ENCODE data around the gene NNAT. TPM values are rescaled to one million over a fixed set of nuclear protein-coding genes. Genes with fewer than 3 reads are reported as not detected.

Gene NNAT
- total RNA-seq, 1 donor from 2014 or later = 0.83 TPM

GRCh38 chr20:37526839-37527637 lies 6.0 kb downstream of the NNAT start:
- peaks cover 3% of the 10 kb centered on the region for H3K27me3 ChIP-seq (ENCODE audit: low read depth)
- intact Hi-C loops (cut with DNase I) = no loop called here
- ATAC-seq (peak; percentile 47 to 65), DNase-seq (no peak)
- peak overlapping the region; percentile 97 for H3K27ac ChIP-seq
- no peaks in the 10 kb centered on the region for H3K9me3 ChIP-seq
- no peaks in the 10 kb centered on the region for H3K36me3 ChIP-seq
- H3K4me3 ChIP-seq = peak overlapping the region; percentile 74
- TF ChIP-seq CTCF (IDR thresholded peaks at IDR 0.05) = no peak
- peaks cover 50% of the 10 kb centered on the region for H3K4me1 ChIP-seq

GRCh38 chr20:37527638-37528445 lies 6.8 kb downstream of the NNAT start, which contains the start of gene BLCAP:
Gene BLCAP (minus strand): TSS chr20:37527876. CDS start chr20:37519174, 8,702 bp downstream.
- Histone ChIP-seq H3K27me3 (ENCODE audit: low read depth) (peaks cover 3% of the 10 kb centered on the region), H3K4me1 (peaks cover 42% of the 10 kb centered on the region), H3K36me3 (no peaks in the 10 kb centered on the region), H3K27ac (peak within 1 kb of the TSS; percentile 97), H3K4me3 (peak within 1 kb of the TSS; percentile 74), H3K9me3 (no peaks in the 10 kb centered on the region)
- ATAC-seq (peak; percentile 94 to 96), DNase-seq (peak; percentile 95)
- intact Hi-C loops (cut with DNase I) = no loop called here
- TF ChIP-seq CTCF (IDR thresholded peaks at IDR 0.05) = no peak

GRCh38 chr20:37528446-37529213 lies 7.6 kb downstream of the NNAT start:
- intact Hi-C loops (cut with DNase I) = no loop called here
- Histone ChIP-seq H3K4me3 (peak overlapping the region; percentile 74), H3K4me1 (peaks cover 40% of the 10 kb centered on the region), H3K27ac (peak overlapping the region; percentile 97), H3K36me3 (no peaks in the 10 kb centered on the region), H3K9me3 (no peaks in the 10 kb centered on the region), H3K27me3 (ENCODE audit: low read depth) (peaks cover 3% of the 10 kb centered on the region)
- TF ChIP-seq CTCF (IDR thresholded peaks at IDR 0.05) = no peak
- DNase-seq (no peak), ATAC-seq (peak in 1 of 2 donors; percentile 0)

- no peak for TF ChIP-seq CTCF (IDR thresholded peaks at IDR 0.05)
- Histone ChIP-seq H3K4me1 (peaks cover 36% of the 10 kb centered on the region), H3K27me3 (ENCODE audit: low read depth) (peaks cover 3% of the 10 kb centered on the region), H3K36me3 (no peaks in the 10 kb centered on the region), H3K4me3 (no peak overlapping the region), H3K27ac (no peak overlapping the region), H3K9me3 (no peaks in the 10 kb centered on the region)
- intact Hi-C loops (cut with DNase I) = no loop called here
- ATAC-seq (no peak), DNase-seq (no peak)
Measured at GRCh38 chr20:37529214-37529967, 8.3 kb downstream of the NNAT start.
